ENCODE data around the gene RBFOX2.

- no peak for TF ChIP-seq POLR2AphosphoS5 (IDR thresholded peaks at IDR 0.05; ENCODE audit: low read depth, low read length)
- no peak for TF ChIP-seq SIN3A (IDR thresholded peaks at IDR 0.05; ENCODE audit: borderline replicate concordance, insufficient read depth, low read length)
- TF ChIP-seq FOXP2 (optimal IDR thresholded peaks at IDR 0.05; ENCODE audit: borderline replicate concordance, extremely low read depth, extremely low read length, insufficient read depth): no peak
- TF ChIP-seq TAF1 (IDR thresholded peaks at IDR 0.05; ENCODE audit: borderline replicate concordance, insufficient read depth, low read length): no peak
- no peak for TF ChIP-seq REST (IDR thresholded peaks at IDR 0.05; ENCODE audit: insufficient read depth in 1 of 2, low read depth in 2 of 2, low read length in 2 of 2)
These were observed 40.2 kb upstream of the RBFOX2 start for GRCh38 chr22:36068776-36069344.
